Left lung (tissue), 10 donors: ENCODE data around the gene ZKSCAN8. TPM values are rescaled to one million over a fixed set of nuclear protein-coding genes. Genes with fewer than 3 reads are reported as not detected.
A peak's percentile ranks its signal among the peaks of the same experiment; 100 is the strongest.

Experiments used
- ATAC-seq: fragments of 200-7000 bp; cut with Tn5 transposase; one replicate; pipeline ENCODE4 v1.9.1; 2020; ENCODE audit warnings: moderate library complexity
- DNase-seq, 4 donors: peaks; one replicate each; pipeline ENCODE4 v3.0.0-alpha.2; 2013 to 2020
- H3K27ac ChIP-seq, 2 donors: fragments of 200-600 bp; sonication (generic) in 1 of 2; one replicate each; pipeline versions ENCODE4 v1.5.0 to v1.8.0; 2020 to 2021
- H3K27me3 ChIP-seq, 2 donors: fragments of 200-600 bp; sonication (generic) in 1 of 2; one replicate each; pipeline versions ENCODE4 v1.5.0 to v1.8.0; 2020 to 2021
- H3K36me3 ChIP-seq, 2 donors: fragments of 200-600 bp; sonication (generic) in 1 of 2; one replicate each; pipeline versions ENCODE4 v1.5.0 to v1.8.0; 2020 to 2021
- H3K4me1 ChIP-seq, 2 donors: fragments of 200-600 bp; one replicate each; pipeline ENCODE4 v1.8.0; 2021
- H3K4me3 ChIP-seq, 2 donors: fragments of 200-600 bp; sonication (generic) in 1 of 2; one replicate each; pipeline versions ENCODE4 v1.5.0 to v1.8.0; 2020 to 2021; ENCODE audit warnings: mild to moderate bottlenecking in 1 of 2
- H3K9me3 ChIP-seq, 2 donors: fragments of 200-600 bp; sonication (generic) in 1 of 2; one replicate each; pipeline versions ENCODE4 v1.5.0 to v1.8.0; 2020 to 2021
- CTCF ChIP-seq, 2 donors: fragments of 200-600 bp; sonication (generic) in 1 of 2; IDR thresholded peaks; one replicate each; pipeline versions ENCODE4 v1.5.0 to v1.8.0; 2021; ENCODE audit warnings: antibody characterized with exemption in 2 of 2
- intact Hi-C, 2 donors: fragments of 100-400 bp; cut with DNase I; formaldehyde crosslinking; loops; one replicate each; pipeline versions ENCODE4 v1.11.2 to v1.14.2; 2022
- polyA plus RNA-seq, 6 donors: library from polyadenylated mRNA; unstranded; fragments of 120-200 nt; gene quantifications; one replicate each; pipeline ENCODE4 v1.2.1, GENCODE V29; 2013; ENCODE audit not compliant: insufficient read length in 6 of 6
- total RNA-seq, 2 donors: library from RNA; stranded (reverse); fragmentation: NEBNext Ultra II Directional; extraction: Animal tissue kit (Norgen Biotek cat#: 25700); gene quantifications; one replicate each; pipeline ENCODE4 v1.2.1, GENCODE V29; 2021
- donor health status: DM: no; HTN: yes; CAD: no.
- donor health status: DM: no; HTN: no; CAD: no.

ZKSCAN8 gene
- total and polyA plus RNA-seq, 8 donors = 14.1 to 50.2 (median 44.7) TPM

- Histone ChIP-seq H3K4me3 (no peak overlapping the region), H3K4me1 (peaks cover 5 to 20% of the 10 kb centered on the region in 2 donors), H3K36me3 (peaks cover 0 to 56% of the 10 kb centered on the region in 2 donors), H3K9me3 (no peaks in the 10 kb centered on the region), H3K27me3 (no peaks in the 10 kb centered on the region), H3K27ac (peak overlapping the region in 1 of 2 donors; percentile 71)
- no peak for ATAC-seq
- no peak for TF ChIP-seq CTCF (IDR thresholded peaks at IDR 0.05)
- DNase-seq = peak in 1 of 4 donors; percentile 17
- intact Hi-C loops = no loop called here
Measured at GRCh38 chr6:28125401-28125800, 16.3 kb upstream of the ZKSCAN8 start.

GRCh38 chr6:28134015-28134414 lies 7.7 kb upstream of the ZKSCAN8 start:
- TF ChIP-seq CTCF (IDR thresholded peaks at IDR 0.05) = no peak
- Histone ChIP-seq H3K4me3 (no peak overlapping the region), H3K4me1 (peaks cover 0 to 35% of the 10 kb centered on the region in 2 donors), H3K36me3 (peaks cover 0 to 18% of the 10 kb centered on the region in 2 donors), H3K27me3 (no peaks in the 10 kb centered on the region), H3K27ac (peak overlapping the region in 1 of 2 donors; percentile 26), H3K9me3 (no peaks in the 10 kb centered on the region)
- peak in 1 of 4 donors; percentile 35 for DNase-seq
- ATAC-seq = no peak
- intact Hi-C loops = loop anchor here in 1 of 2 donors (5.0 kb wide), 1 partner anchor 223 kb away; no protein-coding TSS in a partner anchor

- TF ChIP-seq CTCF (IDR thresholded peaks at IDR 0.05) = no peak
- Histone ChIP-seq H3K4me3 (no peak overlapping the region), H3K36me3 (peaks cover 0 to 12% of the 10 kb centered on the region in 2 donors), H3K27ac (peak overlapping the region in 1 of 2 donors; percentile 26), H3K27me3 (no peaks in the 10 kb centered on the region), H3K4me1 (peaks cover 0 to 35% of the 10 kb centered on the region in 2 donors), H3K9me3 (no peaks in the 10 kb centered on the region)
- no peak for ATAC-seq
- intact Hi-C loops = loop anchor here in 1 of 2 donors (5.0 kb wide), 1 partner anchor 223 kb away; no protein-coding TSS in a partner anchor
- DNase-seq = no peak
Measured at GRCh38 chr6:28134716-28135115, 7.0 kb upstream of the ZKSCAN8 start.

- no peaks in the 10 kb centered on the region for H3K27me3 ChIP-seq
- no peak overlapping the region for H3K27ac ChIP-seq
- no peak for TF ChIP-seq CTCF (IDR thresholded peaks at IDR 0.05)
- intact Hi-C loops = no loop called here
- H3K9me3 ChIP-seq = no peaks in the 10 kb centered on the region
- H3K4me1 ChIP-seq = peaks cover 0 to 40% of the 10 kb centered on the region in 2 donors
- DNase-seq = no peak
- no peak for ATAC-seq
- peaks cover 0 to 6% of the 10 kb centered on the region in 2 donors for H3K36me3 ChIP-seq
- H3K4me3 ChIP-seq = peak overlapping the region in 1 of 2 donors; percentile 79
Measured at GRCh38 chr6:28135393-28135792, 6.3 kb upstream of the ZKSCAN8 start.

- ATAC-seq (peak; percentile 88), DNase-seq (peak; percentile 86 to 95 (median 90))
- peak overlapping the region; percentile 93 to 96 for H3K27ac ChIP-seq
- peak overlapping the region; percentile 79 to 80 for H3K4me3 ChIP-seq
- H3K4me1 ChIP-seq = peaks cover 0 to 40% of the 10 kb centered on the region in 2 donors
- intact Hi-C loops = no loop called here
- no peaks in the 10 kb centered on the region for H3K27me3 ChIP-seq
- no peaks in the 10 kb centered on the region for H3K9me3 ChIP-seq
- no peaks in the 10 kb centered on the region for H3K36me3 ChIP-seq
- TF ChIP-seq CTCF (IDR thresholded peaks at IDR 0.05) = no peak
Measured at GRCh38 chr6:28136585-28137504, 4.8 kb upstream of the ZKSCAN8 start.
